Neural crest cell (in vitro differentiated cells): ENCODE measurements around the gene TMEM161A. TPM values are rescaled to one million over a fixed set of nuclear protein-coding genes. Genes with fewer than 3 reads are reported as not detected.
"Not testable (repeated sequence)": the region's sequence is repeated elsewhere in the genome, so short reads cannot be mapped to it uniquely, and the experiment has no call there.

Experiments
- DNase-seq: peaks from one replicate; pipeline ENCODE4 v3.0.0; 2021; ENCODE audit warnings: low read depth, mixed read lengths, low spot score
- H3K27ac Mint-ChIP-seq: one replicate; pipeline ENCODE4 v1.8.0; 2021; ENCODE audit warnings: mild to moderate bottlenecking, mixed read lengths; ENCODE audit not compliant: unreplicated experiment
- H3K27me3 Mint-ChIP-seq: 2 replicates; pipeline ENCODE4 v1.8.0; 2021; ENCODE audit warnings: low read depth, mild to moderate bottlenecking, mixed read lengths
- H3K36me3 Mint-ChIP-seq: 2 replicates; pipeline ENCODE4 v1.8.0; 2021; ENCODE audit warnings: low read depth, mild to moderate bottlenecking, mixed read lengths
- H3K4me1 Mint-ChIP-seq: 2 replicates; pipeline ENCODE4 v1.8.0; 2021; ENCODE audit warnings: mixed read lengths
- H3K4me3 Mint-ChIP-seq: one replicate; pipeline ENCODE4 v1.8.0; 2021; ENCODE audit warnings: mild to moderate bottlenecking, mixed read lengths
- H3K9me3 Mint-ChIP-seq: 2 replicates; pipeline ENCODE4 v1.8.0; 2021; ENCODE audit warnings: mixed read lengths
- CTCF ChIP-seq: fragments of 200-600 bp; sonication (generic); conservative IDR thresholded peaks from 2 replicates; pipeline ENCODE4 v1.5.0; 2021; ENCODE audit warnings: antibody characterized with exemption, mild to moderate bottlenecking
- total RNA-seq: library from RNA; stranded (reverse); gene quantifications from 2 replicates; pipeline ENCODE4 v1.2.1, GENCODE V29; 2021

TMEM161A gene
- total RNA-seq, 1 donor from 2014 or later = 44.8 TPM

- DNase-seq = no peak
- H3K36me3 Mint-ChIP-seq = no peaks in the 10 kb centered on the region
- H3K4me1 Mint-ChIP-seq = peaks cover 21% of the 10 kb centered on the region
- H3K9me3 Mint-ChIP-seq = peaks cover 3% of the 10 kb centered on the region
- H3K27ac Mint-ChIP-seq = no peak overlapping the region
- peak overlapping the region; percentile 98 for H3K4me3 Mint-ChIP-seq
- no peak for TF ChIP-seq CTCF
- peaks cover 5% of the 10 kb centered on the region for H3K27me3 Mint-ChIP-seq
Observed at GRCh38 chr19:19137556-19138108, 646 bp downstream of the TMEM161A start.

GRCh38 chr19:19135713-19136112, 2.6 kb downstream of the TMEM161A start:
- H3K27me3 Mint-ChIP-seq, H3K27ac Mint-ChIP-seq, H3K9me3 Mint-ChIP-seq, H3K36me3 Mint-ChIP-seq, DNase-seq, H3K4me3 Mint-ChIP-seq: not testable (repeated sequence)
- peaks cover 21% of the 10 kb centered on the region for H3K4me1 Mint-ChIP-seq

GRCh38 chr19:19134687-19135158, 3.6 kb downstream of the TMEM161A start:
- H3K36me3 Mint-ChIP-seq = peaks cover 7% of the 10 kb centered on the region
- no peak for TF ChIP-seq CTCF
- peaks cover 21% of the 10 kb centered on the region for H3K4me1 Mint-ChIP-seq
- no peaks in the 10 kb centered on the region for H3K27me3 Mint-ChIP-seq
- DNase-seq = no peak
- H3K27ac Mint-ChIP-seq = no peak overlapping the region
- peak overlapping the region; percentile 62 for H3K4me3 Mint-ChIP-seq
- peaks cover 5% of the 10 kb centered on the region for H3K9me3 Mint-ChIP-seq

- peaks cover 7% of the 10 kb centered on the region for H3K36me3 Mint-ChIP-seq
- H3K27ac Mint-ChIP-seq = no peak overlapping the region
- H3K4me1 Mint-ChIP-seq = peaks cover 21% of the 10 kb centered on the region
- H3K27me3 Mint-ChIP-seq = no peaks in the 10 kb centered on the region
- TF ChIP-seq CTCF = no peak
- DNase-seq = no peak
- peaks cover 5% of the 10 kb centered on the region for H3K9me3 Mint-ChIP-seq
- no peak overlapping the region for H3K4me3 Mint-ChIP-seq
Observed at GRCh38 chr19:19133985-19134384, 4.3 kb downstream of the TMEM161A start.

GRCh38 chr19:19132912-19133311, 5.4 kb downstream of the TMEM161A start:
- no peaks in the 10 kb centered on the region for H3K27me3 Mint-ChIP-seq
- TF ChIP-seq CTCF = no peak
- DNase-seq = no peak
- H3K9me3 Mint-ChIP-seq = peaks cover 3% of the 10 kb centered on the region
- H3K36me3 Mint-ChIP-seq = peaks cover 9% of the 10 kb centered on the region
- H3K4me1 Mint-ChIP-seq = peaks cover 11% of the 10 kb centered on the region
- no peak overlapping the region for H3K27ac Mint-ChIP-seq
- H3K4me3 Mint-ChIP-seq = no peak overlapping the region

GRCh38 chr19:19131989-19132388, 6.3 kb downstream of the TMEM161A start:
- peak overlapping the region; percentile 10 for H3K4me3 Mint-ChIP-seq
- no peak overlapping the region for H3K27ac Mint-ChIP-seq
- peaks cover 2% of the 10 kb centered on the region for H3K4me1 Mint-ChIP-seq
- H3K36me3 Mint-ChIP-seq = peaks cover 10% of the 10 kb centered on the region
- TF ChIP-seq CTCF = no peak
- H3K9me3 Mint-ChIP-seq = peaks cover 5% of the 10 kb centered on the region
- no peak for DNase-seq
- H3K27me3 Mint-ChIP-seq = no peaks in the 10 kb centered on the region
